Measurements from ENCODE around the gene KAZALD1. TPM values are rescaled to one million over a fixed set of nuclear protein-coding genes. Genes with fewer than 3 reads are reported as not detected.

Gene KAZALD1
- total RNA-seq, 1 experiment from 2014 or later, result 42.3 TPM

- H3K4me3 ChIP-seq (ENCODE audit: low read depth, low read length), result no peak overlapping the region
- H3K36me3 Mint-ChIP-seq (ENCODE audit: insufficient read depth, unreplicated experiment), result no peaks in the 10 kb centered on the region
- TF ChIP-seq, protein P1, sequence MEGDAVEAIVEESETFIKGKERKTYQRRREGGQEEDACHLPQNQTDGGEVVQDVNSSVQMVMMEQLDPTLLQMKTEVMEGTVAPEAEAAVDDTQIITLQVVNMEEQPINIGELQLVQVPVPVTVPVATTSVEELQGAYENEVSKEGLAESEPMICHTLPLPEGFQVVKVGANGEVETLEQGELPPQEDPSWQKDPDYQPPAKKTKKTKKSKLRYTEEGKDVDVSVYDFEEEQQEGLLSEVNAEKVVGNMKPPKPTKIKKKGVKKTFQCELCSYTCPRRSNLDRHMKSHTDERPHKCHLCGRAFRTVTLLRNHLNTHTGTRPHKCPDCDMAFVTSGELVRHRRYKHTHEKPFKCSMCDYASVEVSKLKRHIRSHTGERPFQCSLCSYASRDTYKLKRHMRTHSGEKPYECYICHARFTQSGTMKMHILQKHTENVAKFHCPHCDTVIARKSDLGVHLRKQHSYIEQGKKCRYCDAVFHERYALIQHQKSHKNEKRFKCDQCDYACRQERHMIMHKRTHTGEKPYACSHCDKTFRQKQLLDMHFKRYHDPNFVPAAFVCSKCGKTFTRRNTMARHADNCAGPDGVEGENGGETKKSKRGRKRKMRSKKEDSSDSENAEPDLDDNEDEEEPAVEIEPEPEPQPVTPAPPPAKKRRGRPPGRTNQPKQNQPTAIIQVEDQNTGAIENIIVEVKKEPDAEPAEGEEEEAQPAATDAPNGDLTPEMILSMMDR (IDR thresholded peaks at IDR 0.05; ENCODE audit: insufficient read depth in 1 of 2, low read depth in 1 of 2, low read length in 1 of 2, severe bottlenecking in 1 of 2, unreplicated experiment in 1 of 2), result peak; percentile 60 to 85
- BruUV-seq (replicated peaks), result no TSS peak
- no peak overlapping the region for H3K4me3 Mint-ChIP-seq (ENCODE audit: unreplicated experiment)
- H3K9me3 ChIP-seq, result no peaks in the 10 kb centered on the region
- H3K4me1 Mint-ChIP-seq (ENCODE audit: low read depth, unreplicated experiment), result peaks cover 12% of the 10 kb centered on the region
- DNase-seq, result peak; percentile 87 to 90
- no peaks in the 10 kb centered on the region for H3K27me3 ChIP-seq (replicated peaks; ENCODE audit: control insufficient read depth, insufficient read depth, low read length)
- H3K27ac Mint-ChIP-seq (ENCODE audit: unreplicated experiment), result no peak overlapping the region
- ChIA-PET CTCF (interaction anchor here (0.6 to 2.7 kb wide), 12 partner anchors 10 to 123 kb away, joined by 3 to 22 read pairs (median 6); partner anchors contain the start of genes KAZALD1, LZTS2, PDZD7 and SFXN3), POLR2A (no interaction called here)
- intact Hi-C loops (cut with micrococcal nuclease; ENCODE audit: unreplicated experiment), result loop anchor here (2.0 kb wide), 1 partner anchor 22 kb away; no protein-coding TSS in a partner anchor
- H3K4me1 ChIP-seq, result peaks cover 11% of the 10 kb centered on the region; the same call in 1 of the 2 replicates
- H3K27me3 Mint-ChIP-seq (ENCODE audit: insufficient read depth, unreplicated experiment), result no peaks in the 10 kb centered on the region
- H3K36me3 ChIP-seq (ENCODE audit: control insufficient read depth, insufficient read depth, low read length), result no peaks in the 10 kb centered on the region
- H3K9me3 Mint-ChIP-seq (ENCODE audit: unreplicated experiment), result no peaks in the 10 kb centered on the region
These were observed 43.0 kb upstream of the KAZALD1 start for GRCh38 chr10:101018600-101019439.

DNA sequence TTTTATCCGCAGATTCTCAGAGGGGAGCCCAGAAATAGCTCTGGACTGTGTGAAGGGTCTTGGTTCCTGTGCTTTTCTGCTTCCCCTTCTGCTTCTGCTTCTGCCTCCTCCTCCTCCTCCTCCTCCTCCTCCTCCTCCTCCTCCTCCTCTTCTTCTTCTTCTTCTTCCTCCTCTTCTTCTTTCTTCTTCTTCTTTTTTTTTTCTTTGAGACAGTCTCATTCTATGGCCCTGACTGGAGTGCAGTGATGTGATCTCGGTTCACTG, 42.4 kb upstream of the KAZALD1 start:
- H3K4me3 ChIP-seq (ENCODE audit: low read depth, low read length), result no peak overlapping the region
- H3K27me3 ChIP-seq (replicated peaks; ENCODE audit: control insufficient read depth, insufficient read depth, low read length), result no peaks in the 10 kb centered on the region
- Mint-ChIP-seq H3K4me3 (ENCODE audit: unreplicated experiment) (no peak overlapping the region), H3K36me3 (ENCODE audit: insufficient read depth, unreplicated experiment) (no peaks in the 10 kb centered on the region), H3K27me3 (ENCODE audit: insufficient read depth, unreplicated experiment) (no peaks in the 10 kb centered on the region), H3K27ac (ENCODE audit: unreplicated experiment) (no peak overlapping the region), H3K9me3 (ENCODE audit: unreplicated experiment) (no peaks in the 10 kb centered on the region), H3K4me1 (ENCODE audit: low read depth, unreplicated experiment) (peaks cover 7% of the 10 kb centered on the region)
- no TSS peak for BruUV-seq (replicated peaks)
- no peaks in the 10 kb centered on the region for H3K36me3 ChIP-seq (ENCODE audit: control insufficient read depth, insufficient read depth, low read length)
- ChIA-PET POLR2A (no interaction called here), CTCF (interaction anchor here (0.7 to 2.7 kb wide), 10 partner anchors 10 to 123 kb away, joined by 3 to 22 read pairs (median 7); partner anchors contain the start of genes KAZALD1, LZTS2, PDZD7 and SFXN3)
- DNase-seq, result no peak
- H3K4me1 ChIP-seq, result peaks cover 11% of the 10 kb centered on the region; the same call in 1 of the 2 replicates
- no peaks in the 10 kb centered on the region for H3K9me3 ChIP-seq
- TF ChIP-seq, protein P1 (IDR thresholded peaks at IDR 0.05; ENCODE audit: insufficient read depth in 1 of 2, low read depth in 1 of 2, low read length in 1 of 2, severe bottlenecking in 1 of 2, unreplicated experiment in 1 of 2), result no peak
- intact Hi-C loops (cut with micrococcal nuclease; ENCODE audit: unreplicated experiment), result loop anchor here (2.0 kb wide), 1 partner anchor 21 kb away; no protein-coding TSS in a partner anchor

DNA sequence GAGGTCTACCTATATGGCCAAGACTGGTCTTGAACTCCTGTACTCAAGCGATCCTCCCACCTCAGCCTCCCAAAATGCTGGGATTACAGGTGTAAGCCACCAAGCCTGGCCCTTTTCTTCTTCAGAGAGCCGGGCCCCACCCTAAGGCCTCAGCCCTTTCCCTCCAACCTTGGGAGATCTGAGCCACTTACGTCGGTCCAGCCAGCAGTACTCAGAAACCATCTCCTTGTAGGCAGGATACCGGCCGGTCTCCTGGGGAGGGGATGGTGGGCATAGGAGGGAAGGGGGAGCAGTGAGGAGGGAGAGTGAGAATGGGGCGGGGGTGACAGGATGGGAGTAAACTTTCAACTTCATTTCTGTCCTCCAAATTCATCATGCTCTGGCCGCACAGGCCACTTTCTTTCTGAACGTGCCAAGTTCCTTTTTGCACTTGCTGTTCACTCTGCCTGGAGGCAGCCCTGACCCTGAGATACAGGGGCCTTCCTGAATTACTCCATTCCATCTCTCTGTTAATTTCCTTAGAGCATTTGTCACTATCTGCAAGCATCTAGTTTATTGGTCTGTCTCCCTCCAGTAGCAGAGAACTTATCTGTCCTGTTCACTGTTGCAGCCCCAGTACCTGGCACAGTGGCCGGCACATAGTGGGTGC, 41.2 kb upstream of the KAZALD1 start:
- intact Hi-C loops (cut with micrococcal nuclease; ENCODE audit: unreplicated experiment), result no loop called here
- Mint-ChIP-seq H3K27me3 (ENCODE audit: insufficient read depth, unreplicated experiment) (no peaks in the 10 kb centered on the region), H3K4me3 (ENCODE audit: unreplicated experiment) (no peak overlapping the region), H3K27ac (ENCODE audit: unreplicated experiment) (no peak overlapping the region), H3K36me3 (ENCODE audit: insufficient read depth, unreplicated experiment) (no peaks in the 10 kb centered on the region), H3K4me1 (ENCODE audit: low read depth, unreplicated experiment) (peaks cover 5% of the 10 kb centered on the region), H3K9me3 (ENCODE audit: unreplicated experiment) (no peaks in the 10 kb centered on the region)
- Histone ChIP-seq H3K36me3 (ENCODE audit: control insufficient read depth, insufficient read depth, low read length) (no peaks in the 10 kb centered on the region), H3K9me3 (no peaks in the 10 kb centered on the region), H3K27me3 (replicated peaks; ENCODE audit: control insufficient read depth, insufficient read depth, low read length) (no peaks in the 10 kb centered on the region), H3K4me3 (ENCODE audit: low read depth, low read length) (no peak overlapping the region), H3K4me1 (peaks cover 11% of the 10 kb centered on the region; the same call in 1 of the 2 replicates)
- no peak for DNase-seq
- ChIA-PET POLR2A (no interaction called here), CTCF (no interaction called here)
- TF ChIP-seq, protein P1 (IDR thresholded peaks at IDR 0.05; ENCODE audit: insufficient read depth in 1 of 2, low read depth in 1 of 2, low read length in 1 of 2, severe bottlenecking in 1 of 2, unreplicated experiment in 1 of 2), result no peak
- BruUV-seq (replicated peaks), result no TSS peak
